ENCODE results near the gene BCDIN3D.
"Not testable (repeated sequence)": the region's sequence is repeated elsewhere in the genome, so short reads cannot be mapped to it uniquely, and the experiment has no call there.

BCDIN3D gene

GRCh38 chr12:49875115-49875720 is 32.3 kb upstream of the BCDIN3D start:
- DNase-seq, result no peak

GRCh38 chr12:49874142-49874897 is 31.4 kb upstream of the BCDIN3D start:
- no peak for DNase-seq

GRCh38 chr12:49873361-49873934 is 30.5 kb upstream of the BCDIN3D start:
- no peak for DNase-seq

GRCh38 chr12:49872781-49873181 is 29.9 kb upstream of the BCDIN3D start:
- DNase-seq, result no peak

- no peak for DNase-seq
These were observed 29.5 kb upstream of the BCDIN3D start for GRCh38 chr12:49872381-49872780.

DNA sequence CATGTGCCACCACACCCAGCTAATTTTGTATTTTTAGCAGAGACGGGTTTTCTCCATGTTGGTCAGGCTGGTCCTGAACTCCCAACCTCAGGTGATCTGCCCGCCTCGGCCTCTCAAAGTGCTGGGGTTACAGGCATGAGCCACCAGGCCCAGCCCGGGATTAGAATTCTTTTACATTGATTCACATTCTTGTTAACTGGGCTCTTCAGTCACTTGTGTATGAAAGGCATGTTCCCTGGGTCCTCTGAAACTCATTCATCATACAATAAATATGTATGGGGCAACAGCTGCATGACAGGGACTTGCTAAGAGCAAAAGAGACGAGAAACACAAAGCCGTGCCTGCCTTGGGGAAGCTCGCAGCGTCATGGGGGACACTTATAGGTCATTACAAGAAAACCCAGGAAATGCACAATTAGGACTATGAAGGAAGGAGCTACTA is 28.9 kb upstream of the BCDIN3D start:
- DNase-seq, result not testable (repeated sequence)

- DNase-seq, result no peak
These were observed 28.3 kb upstream of the BCDIN3D start for GRCh38 chr12:49871263-49871561.

DNA sequence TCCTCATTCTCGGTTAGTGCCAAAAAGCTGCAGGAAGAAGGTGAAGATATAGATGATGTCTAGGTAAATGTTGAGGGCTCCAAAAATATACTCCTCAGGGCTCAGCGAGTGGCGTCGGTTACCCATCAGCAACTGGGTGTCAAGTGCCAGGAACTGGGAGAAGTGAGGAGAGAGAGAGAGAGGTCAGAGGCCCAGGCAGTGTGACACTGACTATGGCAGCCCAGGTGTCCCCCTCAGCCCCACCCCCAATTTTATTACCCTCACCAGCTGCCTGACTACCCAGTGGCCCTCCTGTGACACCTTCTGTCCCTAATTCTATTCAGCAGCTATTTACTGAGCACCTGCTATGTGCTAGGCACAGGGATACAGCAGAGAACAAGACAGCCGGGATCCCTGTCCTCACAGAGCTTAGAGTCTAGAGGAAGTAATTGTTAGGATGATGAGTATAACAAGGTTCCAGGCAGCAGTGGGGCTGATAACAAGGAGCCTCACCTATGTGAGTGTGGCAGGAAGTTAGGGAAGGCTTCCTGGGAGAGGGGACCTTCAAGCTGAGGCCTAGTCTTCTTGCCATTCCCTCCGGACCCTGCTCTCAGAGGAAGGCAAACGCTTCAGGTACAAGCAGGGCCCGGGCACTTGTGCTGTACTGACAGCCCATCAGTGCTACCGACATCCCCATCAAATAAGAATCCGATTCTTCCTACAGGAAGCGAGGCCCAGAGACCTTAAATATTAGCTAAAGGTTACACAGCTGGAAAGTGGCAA is 27.8 kb upstream of the BCDIN3D start:
- no peak for DNase-seq

DNA sequence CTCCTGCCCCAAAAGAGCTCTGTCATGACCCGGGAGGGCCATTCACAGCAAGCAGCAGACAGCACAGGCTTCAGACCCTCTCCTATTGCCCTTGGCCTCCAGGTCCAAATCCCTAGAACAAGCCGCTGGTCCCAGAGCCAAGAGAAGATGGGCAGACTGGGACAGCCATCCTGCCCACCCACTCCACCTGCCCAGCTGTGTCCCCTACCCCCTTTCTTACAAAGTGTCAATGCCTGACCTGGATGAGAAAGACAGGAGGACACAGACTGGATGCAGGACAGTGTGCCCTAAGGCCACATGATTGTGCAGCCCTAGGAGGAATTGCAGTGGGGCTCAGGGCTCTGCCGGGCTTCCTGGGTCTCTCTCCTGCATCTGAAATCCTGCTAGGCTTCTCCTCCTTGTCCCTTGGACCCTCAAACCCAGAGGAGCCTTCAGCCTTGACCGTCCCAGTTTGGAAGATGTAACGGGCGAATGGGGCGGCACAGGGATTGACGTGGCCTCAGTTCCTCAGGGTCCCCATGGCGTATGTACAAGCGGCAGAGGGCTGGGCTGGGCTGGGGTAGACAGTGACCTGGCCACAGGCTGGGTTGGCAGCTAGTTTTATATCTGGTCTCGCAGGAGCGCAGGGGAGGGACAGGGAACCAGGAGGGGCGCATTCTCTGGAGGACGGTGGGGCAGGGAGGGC is 27.1 kb upstream of the BCDIN3D start:
- no peak for DNase-seq

DNA sequence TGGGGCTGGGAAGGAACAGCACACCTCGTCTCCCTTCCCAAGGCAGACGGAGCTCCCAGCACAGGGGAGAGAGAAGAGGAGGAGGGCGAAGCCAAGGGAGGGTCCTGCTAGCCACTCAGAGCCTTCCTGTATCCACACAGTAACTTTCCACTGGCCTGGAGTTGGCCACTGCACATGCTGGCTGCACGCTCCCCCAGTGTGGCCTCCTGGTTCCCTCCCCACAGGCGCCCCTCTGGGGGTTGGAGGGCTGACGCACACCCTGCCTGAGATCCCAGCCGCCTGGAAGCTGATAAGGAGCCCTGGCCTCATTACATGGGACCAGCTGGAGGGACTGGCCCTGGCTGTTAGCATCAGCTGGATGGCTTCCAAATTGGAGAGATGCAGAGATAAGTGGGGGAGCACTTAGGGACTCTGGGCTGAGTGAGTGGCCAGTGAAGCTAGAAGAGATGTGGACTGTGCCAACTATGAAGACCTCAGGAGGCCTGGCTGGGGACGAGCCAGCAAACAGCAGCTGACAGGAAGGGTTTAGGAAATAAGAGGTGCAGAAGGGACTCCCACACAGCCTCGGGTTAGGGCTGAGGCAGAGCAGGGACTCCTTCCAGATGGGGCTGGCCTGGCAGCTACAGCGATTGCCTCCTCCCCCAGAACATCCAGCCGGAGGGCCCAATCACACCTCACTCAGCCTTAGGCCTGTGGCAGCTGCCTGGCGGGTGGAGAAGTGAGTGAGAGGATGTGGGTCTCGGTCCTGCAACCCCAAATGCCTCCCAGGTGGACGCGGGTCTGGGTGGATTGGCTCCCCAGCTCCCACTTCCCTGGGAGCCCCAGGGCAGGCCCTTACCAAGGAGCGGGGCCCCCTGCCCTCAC is 26.3 kb upstream of the BCDIN3D start:
- DNase-seq, result no peak

DNA sequence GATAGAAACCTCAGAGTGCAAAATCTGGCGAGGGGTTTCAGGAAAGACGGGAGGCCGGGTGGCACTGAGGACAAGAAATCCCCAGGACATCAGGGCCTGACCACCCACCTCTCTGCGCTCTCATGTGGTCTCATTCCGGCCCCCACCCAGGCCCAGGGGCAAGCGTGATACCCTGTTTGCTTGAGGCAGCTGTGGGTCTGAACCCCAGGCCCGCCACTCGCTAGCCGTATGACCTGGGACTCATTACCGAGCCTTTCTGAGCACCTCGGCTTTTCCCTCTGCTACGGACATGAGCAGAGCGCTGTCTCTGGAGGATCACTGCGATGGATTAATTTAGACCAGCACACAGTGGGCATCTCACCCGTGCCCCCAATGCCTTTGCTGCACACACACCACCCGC is 25.5 kb upstream of the BCDIN3D start:
- no peak for DNase-seq

GRCh38 chr12:49867570-49868341 is 24.9 kb upstream of the BCDIN3D start:
- DNase-seq, result no peak

GRCh38 chr12:49866859-49867569 is 24.1 kb upstream of the BCDIN3D start:
- peak; percentile 63 for DNase-seq

DNA sequence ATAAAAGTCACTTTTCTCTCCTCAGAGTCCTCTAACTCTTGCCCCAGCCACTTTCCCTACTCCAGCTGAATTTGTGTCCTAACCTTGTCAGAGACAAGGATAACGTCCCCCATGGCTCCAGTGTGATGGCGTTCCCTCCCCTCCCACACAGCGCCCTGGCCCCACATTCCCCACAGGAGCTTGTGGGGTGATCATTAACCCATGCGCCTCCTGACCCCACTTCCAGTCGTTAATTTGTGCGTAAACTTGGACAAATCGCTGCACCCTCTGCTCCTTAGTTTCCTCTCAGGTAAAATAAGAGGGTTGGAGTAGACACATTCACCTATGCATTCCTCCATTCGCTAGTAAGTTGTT is 22.9 kb upstream of the BCDIN3D start:
- DNase-seq, result no peak

- DNase-seq, result no peak
These were observed 22.3 kb upstream of the BCDIN3D start for GRCh38 chr12:49865109-49865781.

- DNase-seq, result no peak
These were observed 21.8 kb upstream of the BCDIN3D start for GRCh38 chr12:49864798-49865090.

GRCh38 chr12:49863946-49864797 is 21.3 kb upstream of the BCDIN3D start:
- DNase-seq, result no peak

- DNase-seq, result not testable (repeated sequence)
These were observed 18.0 kb upstream of the BCDIN3D start for GRCh38 chr12:49860921-49861320.

DNA sequence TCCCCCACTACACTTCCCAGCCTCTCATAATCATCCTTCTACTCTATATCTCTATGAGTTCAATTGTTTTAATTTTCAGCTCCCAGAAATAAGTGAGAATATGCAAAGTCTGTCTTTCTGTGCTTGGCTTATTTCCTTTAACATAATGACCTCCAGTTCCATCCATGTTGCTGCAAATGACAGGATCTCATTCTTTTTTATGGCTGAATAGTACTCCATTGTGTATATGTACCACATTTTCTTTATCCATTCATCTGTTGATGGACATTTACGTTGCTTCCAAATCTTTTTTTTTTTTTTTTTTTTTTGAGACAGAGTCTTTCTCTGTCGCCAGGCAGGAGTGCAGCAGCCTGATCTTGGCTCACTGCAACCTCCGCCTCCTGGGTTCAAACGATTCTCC is 13.0 kb upstream of the BCDIN3D start:
- not testable (repeated sequence) for DNase-seq
